Measurements from ENCODE around the gene SEC22A. TPM values are rescaled to one million over a fixed set of nuclear protein-coding genes. Genes with fewer than 3 reads are reported as not detected.

The SEC22A gene
- polyA plus RNA-seq, 1 of the 3 experiments (the other 2 are of a cell fraction): 13.0 TPM

DNA sequence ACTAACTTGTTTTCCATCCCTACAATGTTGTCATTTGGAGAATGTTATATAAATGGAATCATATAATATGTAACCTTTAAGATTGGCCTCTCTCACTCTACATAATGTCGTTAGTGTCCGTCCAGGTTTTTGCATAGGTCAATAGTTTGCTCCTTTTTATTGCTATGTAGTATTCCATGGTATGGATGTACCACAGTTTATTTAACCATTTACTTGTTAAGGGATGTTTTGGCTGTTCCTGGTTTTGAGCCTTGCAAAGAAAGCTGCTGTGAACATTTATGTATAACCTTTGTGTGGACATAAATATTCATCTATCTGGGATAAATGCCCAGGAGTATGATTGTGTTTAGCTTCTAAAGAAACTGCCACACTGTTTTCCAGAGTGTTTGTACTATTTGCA lies 34.1 kb upstream of the SEC22A start:
- Histone ChIP-seq H2AFZ (ENCODE audit: low read depth) (no peak overlapping the region), H3K4me3 (ENCODE audit: low read depth in 2 of 2, low read length in 1 of 2) (no peak overlapping the region), H3K79me2 (ENCODE audit: insufficient read depth) (no peaks in the 10 kb centered on the region), H3K36me3 (replicated peaks in 1 of 2; ENCODE audit: control insufficient read depth in 1 of 2, insufficient read depth in 2 of 2, low read length in 1 of 2) (peaks cover 11 to 55% of the 10 kb centered on the region in 2 experiments), H3K4me1 (ENCODE audit: control insufficient read depth in 1 of 2, insufficient read depth in 2 of 2, low read depth in 1 of 2, low read length in 1 of 2) (no peaks in the 10 kb centered on the region), H3K27ac (ENCODE audit: low read depth in 2 of 2, low read length in 1 of 2) (no peak overlapping the region), H4K20me1 (ENCODE audit: insufficient read depth) (no peaks in the 10 kb centered on the region), H3K9me2 (no peaks in the 10 kb centered on the region), H3K4me2 (no peak overlapping the region), H3K27me3 (ENCODE audit: insufficient read depth) (no peaks in the 10 kb centered on the region), H3K9ac (no peak overlapping the region), H3K9me3 (no peaks in the 10 kb centered on the region), H3F3A (replicated peaks; ENCODE audit: insufficient read depth) (no peaks in the 10 kb centered on the region)
- POLR2A ChIA-PET: no interaction called here
- no peak for DNase-seq
- CTCF ChIA-PET: no interaction called here
- 98% methylated on average over 2 of the region's 2 CpGs for WGBS (ENCODE audit: low lambda C conversion rate)
- TF ChIP-seq USF2 (IDR thresholded peaks at IDR 0.05; ENCODE audit: borderline replicate concordance, low read depth, low read length) (no peak), POLR2AphosphoS5 (IDR thresholded peaks at IDR 0.05; ENCODE audit: low read depth, low read length) (no peak), FOXM1 (IDR thresholded peaks at IDR 0.05; ENCODE audit: low read depth) (no peak), GABPA (IDR thresholded peaks at IDR 0.05; ENCODE audit: low read depth) (no peak), ELF1 (IDR thresholded peaks at IDR 0.05) (no peak), SMC3 (IDR thresholded peaks at IDR 0.05; ENCODE audit: low read depth, low read length) (no peak), MEF2A (IDR thresholded peaks at IDR 0.05; ENCODE audit: borderline replicate concordance, low read depth) (no peak), GATA2 (CRISPR knock-in tag; IDR thresholded peaks at IDR 0.05) (no peak), RXRA (IDR thresholded peaks at IDR 0.05; ENCODE audit: borderline replicate concordance, low read depth) (no peak), PBX3 (IDR thresholded peaks at IDR 0.05) (no peak), NFIC (IDR thresholded peaks at IDR 0.05; ENCODE audit: borderline replicate concordance) (no peak), TEAD4 (IDR thresholded peaks at IDR 0.05; ENCODE audit: borderline replicate concordance, insufficient read depth) (no peak), TCF12 (IDR thresholded peaks at IDR 0.05) (no peak), CHD2 (IDR thresholded peaks at IDR 0.05; ENCODE audit: low read length, partially characterized antibody) (no peak), RFX5 (IDR thresholded peaks at IDR 0.05; ENCODE audit: low read length) (no peak), MXI1 (IDR thresholded peaks at IDR 0.05; ENCODE audit: low read depth, low read length) (no peak)
- TF ChIP-seq, protein P1, sequence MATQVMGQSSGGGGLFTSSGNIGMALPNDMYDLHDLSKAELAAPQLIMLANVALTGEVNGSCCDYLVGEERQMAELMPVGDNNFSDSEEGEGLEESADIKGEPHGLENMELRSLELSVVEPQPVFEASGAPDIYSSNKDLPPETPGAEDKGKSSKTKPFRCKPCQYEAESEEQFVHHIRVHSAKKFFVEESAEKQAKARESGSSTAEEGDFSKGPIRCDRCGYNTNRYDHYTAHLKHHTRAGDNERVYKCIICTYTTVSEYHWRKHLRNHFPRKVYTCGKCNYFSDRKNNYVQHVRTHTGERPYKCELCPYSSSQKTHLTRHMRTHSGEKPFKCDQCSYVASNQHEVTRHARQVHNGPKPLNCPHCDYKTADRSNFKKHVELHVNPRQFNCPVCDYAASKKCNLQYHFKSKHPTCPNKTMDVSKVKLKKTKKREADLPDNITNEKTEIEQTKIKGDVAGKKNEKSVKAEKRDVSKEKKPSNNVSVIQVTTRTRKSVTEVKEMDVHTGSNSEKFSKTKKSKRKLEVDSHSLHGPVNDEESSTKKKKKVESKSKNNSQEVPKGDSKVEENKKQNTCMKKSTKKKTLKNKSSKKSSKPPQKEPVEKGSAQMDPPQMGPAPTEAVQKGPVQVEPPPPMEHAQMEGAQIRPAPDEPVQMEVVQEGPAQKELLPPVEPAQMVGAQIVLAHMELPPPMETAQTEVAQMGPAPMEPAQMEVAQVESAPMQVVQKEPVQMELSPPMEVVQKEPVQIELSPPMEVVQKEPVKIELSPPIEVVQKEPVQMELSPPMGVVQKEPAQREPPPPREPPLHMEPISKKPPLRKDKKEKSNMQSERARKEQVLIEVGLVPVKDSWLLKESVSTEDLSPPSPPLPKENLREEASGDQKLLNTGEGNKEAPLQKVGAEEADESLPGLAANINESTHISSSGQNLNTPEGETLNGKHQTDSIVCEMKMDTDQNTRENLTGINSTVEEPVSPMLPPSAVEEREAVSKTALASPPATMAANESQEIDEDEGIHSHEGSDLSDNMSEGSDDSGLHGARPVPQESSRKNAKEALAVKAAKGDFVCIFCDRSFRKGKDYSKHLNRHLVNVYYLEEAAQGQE (IDR thresholded peaks at IDR 0.05; ENCODE audit: low read depth, low read length): no peak
- TF ChIP-seq, protein P2, sequence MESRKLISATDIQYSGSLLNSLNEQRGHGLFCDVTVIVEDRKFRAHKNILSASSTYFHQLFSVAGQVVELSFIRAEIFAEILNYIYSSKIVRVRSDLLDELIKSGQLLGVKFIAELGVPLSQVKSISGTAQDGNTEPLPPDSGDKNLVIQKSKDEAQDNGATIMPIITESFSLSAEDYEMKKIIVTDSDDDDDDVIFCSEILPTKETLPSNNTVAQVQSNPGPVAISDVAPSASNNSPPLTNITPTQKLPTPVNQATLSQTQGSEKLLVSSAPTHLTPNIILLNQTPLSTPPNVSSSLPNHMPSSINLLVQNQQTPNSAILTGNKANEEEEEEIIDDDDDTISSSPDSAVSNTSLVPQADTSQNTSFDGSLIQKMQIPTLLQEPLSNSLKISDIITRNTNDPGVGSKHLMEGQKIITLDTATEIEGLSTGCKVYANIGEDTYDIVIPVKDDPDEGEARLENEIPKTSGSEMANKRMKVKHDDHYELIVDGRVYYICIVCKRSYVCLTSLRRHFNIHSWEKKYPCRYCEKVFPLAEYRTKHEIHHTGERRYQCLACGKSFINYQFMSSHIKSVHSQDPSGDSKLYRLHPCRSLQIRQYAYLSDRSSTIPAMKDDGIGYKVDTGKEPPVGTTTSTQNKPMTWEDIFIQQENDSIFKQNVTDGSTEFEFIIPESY (IDR thresholded peaks at IDR 0.05; ENCODE audit: borderline replicate concordance, low read depth): no peak
- TF ChIP-seq, protein P3, sequence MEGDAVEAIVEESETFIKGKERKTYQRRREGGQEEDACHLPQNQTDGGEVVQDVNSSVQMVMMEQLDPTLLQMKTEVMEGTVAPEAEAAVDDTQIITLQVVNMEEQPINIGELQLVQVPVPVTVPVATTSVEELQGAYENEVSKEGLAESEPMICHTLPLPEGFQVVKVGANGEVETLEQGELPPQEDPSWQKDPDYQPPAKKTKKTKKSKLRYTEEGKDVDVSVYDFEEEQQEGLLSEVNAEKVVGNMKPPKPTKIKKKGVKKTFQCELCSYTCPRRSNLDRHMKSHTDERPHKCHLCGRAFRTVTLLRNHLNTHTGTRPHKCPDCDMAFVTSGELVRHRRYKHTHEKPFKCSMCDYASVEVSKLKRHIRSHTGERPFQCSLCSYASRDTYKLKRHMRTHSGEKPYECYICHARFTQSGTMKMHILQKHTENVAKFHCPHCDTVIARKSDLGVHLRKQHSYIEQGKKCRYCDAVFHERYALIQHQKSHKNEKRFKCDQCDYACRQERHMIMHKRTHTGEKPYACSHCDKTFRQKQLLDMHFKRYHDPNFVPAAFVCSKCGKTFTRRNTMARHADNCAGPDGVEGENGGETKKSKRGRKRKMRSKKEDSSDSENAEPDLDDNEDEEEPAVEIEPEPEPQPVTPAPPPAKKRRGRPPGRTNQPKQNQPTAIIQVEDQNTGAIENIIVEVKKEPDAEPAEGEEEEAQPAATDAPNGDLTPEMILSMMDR (IDR thresholded peaks at IDR 0.05): no peak
- TF ChIP-seq, protein P4, sequence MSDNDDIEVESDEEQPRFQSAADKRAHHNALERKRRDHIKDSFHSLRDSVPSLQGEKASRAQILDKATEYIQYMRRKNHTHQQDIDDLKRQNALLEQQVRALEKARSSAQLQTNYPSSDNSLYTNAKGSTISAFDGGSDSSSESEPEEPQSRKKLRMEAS (IDR thresholded peaks at IDR 0.05; ENCODE audit: low read depth): no peak

Measured in SK-N-SH (cell line).